Measurements from ENCODE around the gene TET1.
"Not testable (repeated sequence)": the region's sequence is repeated elsewhere in the genome, so short reads cannot be mapped to it uniquely, and the experiment has no call there.

TET1 gene

GRCh38 chr10:68617691-68618090, 57.6 kb downstream of the TET1 start:
- FAIRE-seq: not testable (repeated sequence)

GRCh38 chr10:68618234-68618633, 58.1 kb downstream of the TET1 start:
- no peak for FAIRE-seq

- no peak for FAIRE-seq
Observed at GRCh38 chr10:68619595-68619994, 59.5 kb downstream of the TET1 start.

- no peak for FAIRE-seq
Observed at GRCh38 chr10:68625316-68625921, 65.3 kb downstream of the TET1 start.

- no peak for FAIRE-seq
Observed at GRCh38 chr10:68628576-68629127, 68.5 kb downstream of the TET1 start.

GRCh38 chr10:68632271-68632560, 72.1 kb downstream of the TET1 start:
- not testable (repeated sequence) for FAIRE-seq

GRCh38 chr10:68633281-68633680, 73.1 kb downstream of the TET1 start:
- no peak for FAIRE-seq

- no peak for FAIRE-seq
Observed at GRCh38 chr10:68633816-68634466, 73.8 kb downstream of the TET1 start.

GRCh38 chr10:68636335-68636734, 76.2 kb downstream of the TET1 start:
- FAIRE-seq: no peak

GRCh38 chr10:68643550-68643949, 83.4 kb downstream of the TET1 start:
- not testable (repeated sequence) for FAIRE-seq

GRCh38 chr10:68647672-68648341, 87.7 kb downstream of the TET1 start:
- no peak for FAIRE-seq

- FAIRE-seq: no peak
Observed at GRCh38 chr10:68655620-68656126, 95.5 kb downstream of the TET1 start.

GRCh38 chr10:68665841-68666240, 105.7 kb downstream of the TET1 start:
- FAIRE-seq: peak; percentile 56

GRCh38 chr10:68666280-68666760, 106.2 kb downstream of the TET1 start:
- FAIRE-seq: no peak

- no peak for FAIRE-seq
Observed at GRCh38 chr10:68668231-68668630, 108.1 kb downstream of the TET1 start.

- no peak for FAIRE-seq
Observed at GRCh38 chr10:68668972-68669371, 108.8 kb downstream of the TET1 start.

GRCh38 chr10:68684413-68684812, 124.3 kb downstream of the TET1 start:
- FAIRE-seq: no peak

- FAIRE-seq: no peak
Observed at GRCh38 chr10:68696018-68696417, 135.9 kb downstream of the TET1 start.

- FAIRE-seq: no peak
Observed at GRCh38 chr10:68697106-68697505, 137.0 kb downstream of the TET1 start.

- no peak for FAIRE-seq
Observed at GRCh38 chr10:68700197-68700596, 140.1 kb downstream of the TET1 start.

- FAIRE-seq: no peak
Observed at GRCh38 chr10:68705548-68705947, 145.4 kb downstream of the TET1 start.

GRCh38 chr10:68708987-68709386, 148.8 kb downstream of the TET1 start:
- not testable (repeated sequence) for FAIRE-seq

GRCh38 chr10:68713065-68713464, 152.9 kb downstream of the TET1 start:
- not testable (repeated sequence) for FAIRE-seq

GRCh38 chr10:68717435-68717834, 157.3 kb downstream of the TET1 start:
- FAIRE-seq: no peak
